HG02623 (cell line): ENCODE data around the gene C17orf50.

Experiments used
- ATAC-seq: cut with Tn5 transposase; IDR thresholded peaks from one replicate; pipeline ENCODE4 v1.9.1; 2021; ENCODE audit warnings: moderate library complexity; ENCODE audit not compliant: unreplicated experiment

The C17orf50 gene

GRCh38 chr17:35809855-35810461, 49.3 kb downstream of the C17orf50 start:
- ATAC-seq = no peak

- no peak for ATAC-seq
Observed at GRCh38 chr17:35811759-35812158, 51.1 kb downstream of the C17orf50 start.

- no peak for ATAC-seq
Observed at GRCh38 chr17:35812456-35812855, 51.8 kb downstream of the C17orf50 start.
